ENCODE measurements around the gene GPHN. TPM values are rescaled to one million over a fixed set of nuclear protein-coding genes. Genes with fewer than 3 reads are reported as not detected.

GPHN gene
- total RNA-seq, 2 donors from 2014 or later, result 18.6 to 20.1 TPM

- H3K4me3 Mint-ChIP-seq, result no peak overlapping the region
- no peaks in the 10 kb centered on the region for H3K27me3 Mint-ChIP-seq
- no peak for ATAC-seq
Measured at GRCh38 chr14:67071506-67071905, 563.6 kb downstream of the GPHN start.

GRCh38 chr14:67077921-67078320, 570.0 kb downstream of the GPHN start:
- Mint-ChIP-seq H3K27ac (no peak overlapping the region), H3K9me3 (peaks cover 11% of the 10 kb centered on the region), H3K27me3 (no peaks in the 10 kb centered on the region), H3K4me1 (ENCODE audit: low read depth in 2 of 2) (no peaks in the 10 kb centered on the region), H3K4me3 (no peak overlapping the region), H3K36me3 (peaks cover 11% of the 10 kb centered on the region)
- ATAC-seq (no peak), DNase-seq (ENCODE audit: low spot score) (no peak)

More at GRCh38 chr14:67071506-67071905, 563.6 kb downstream of the GPHN start:
- Mint-ChIP-seq H3K27ac (no peak overlapping the region), H3K36me3 (peaks cover 4% of the 10 kb centered on the region), H3K4me1 (ENCODE audit: low read depth in 2 of 2) (no peaks in the 10 kb centered on the region), H3K9me3 (no peaks in the 10 kb centered on the region)
- DNase-seq (ENCODE audit: low spot score), result no peak

DNA sequence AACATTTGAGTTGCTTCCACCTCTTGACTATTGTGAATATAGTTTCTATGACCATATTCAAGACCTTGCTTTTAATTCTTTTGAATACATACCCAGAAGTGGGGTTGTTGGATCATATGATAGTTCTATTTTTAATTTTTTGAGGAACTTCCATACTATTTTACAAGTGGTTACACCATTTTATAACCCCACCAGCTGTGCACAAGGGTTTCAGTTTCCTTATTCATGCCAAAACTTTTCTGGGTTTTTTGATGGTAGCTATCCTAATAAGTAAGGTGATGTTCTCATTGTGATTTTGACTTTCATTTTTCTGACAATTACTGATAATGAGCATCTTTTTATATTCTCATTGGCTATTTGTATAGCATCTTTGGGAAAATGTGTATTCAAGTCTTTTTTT, 571.9 kb downstream of the GPHN start:
- no peak for DNase-seq (ENCODE audit: low spot score)
- H3K27ac Mint-ChIP-seq, result no peak overlapping the region
- no peaks in the 10 kb centered on the region for H3K27me3 Mint-ChIP-seq
- no peak overlapping the region for H3K4me3 Mint-ChIP-seq
- peaks cover 15% of the 10 kb centered on the region for H3K9me3 Mint-ChIP-seq
- H3K36me3 Mint-ChIP-seq, result peaks cover 11% of the 10 kb centered on the region
- H3K4me1 Mint-ChIP-seq (ENCODE audit: low read depth in 2 of 2), result no peaks in the 10 kb centered on the region
- ATAC-seq, result no peak

GRCh38 chr14:67108230-67108629, 600.3 kb downstream of the GPHN start:
- H3K27me3 Mint-ChIP-seq, result no peaks in the 10 kb centered on the region
- DNase-seq (ENCODE audit: low spot score), result no peak
- H3K9me3 Mint-ChIP-seq, result peaks cover 11% of the 10 kb centered on the region
- no peak overlapping the region for H3K27ac Mint-ChIP-seq
- ATAC-seq, result no peak
- peaks cover 23% of the 10 kb centered on the region for H3K36me3 Mint-ChIP-seq
- H3K4me1 Mint-ChIP-seq (ENCODE audit: low read depth in 2 of 2), result no peaks in the 10 kb centered on the region
- no peak overlapping the region for H3K4me3 Mint-ChIP-seq

DNA sequence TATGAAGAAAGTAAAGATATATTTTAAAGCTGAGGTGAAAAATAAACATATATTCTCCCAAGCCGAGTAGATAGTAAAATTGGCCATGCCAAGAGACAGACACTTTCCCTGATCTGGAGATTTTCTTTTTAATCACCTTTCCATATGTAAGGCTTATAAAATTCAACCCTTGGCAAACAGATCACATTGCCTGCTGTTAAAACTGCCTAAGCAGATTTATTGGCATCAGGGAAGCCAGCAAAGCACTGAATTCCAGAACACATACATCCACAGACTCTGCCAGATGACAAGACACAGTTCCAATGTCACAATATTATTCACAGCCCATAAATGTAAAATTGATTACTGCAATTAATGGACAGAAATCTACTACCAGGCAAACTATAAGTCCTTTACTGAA, 603.1 kb downstream of the GPHN start:
- Mint-ChIP-seq H3K4me3 (no peak overlapping the region), H3K36me3 (peaks cover 8% of the 10 kb centered on the region), H3K27ac (no peak overlapping the region), H3K4me1 (ENCODE audit: low read depth in 2 of 2) (no peaks in the 10 kb centered on the region), H3K27me3 (no peaks in the 10 kb centered on the region), H3K9me3 (peaks cover 3% of the 10 kb centered on the region)
- no peak for DNase-seq (ENCODE audit: low spot score)
- ATAC-seq, result no peak

GRCh38 chr14:67112344-67112743, 604.4 kb downstream of the GPHN start:
- ATAC-seq (no peak), DNase-seq (ENCODE audit: low spot score) (no peak)
- Mint-ChIP-seq H3K4me3 (no peak overlapping the region), H3K27me3 (no peaks in the 10 kb centered on the region), H3K27ac (no peak overlapping the region), H3K4me1 (ENCODE audit: low read depth in 2 of 2) (no peaks in the 10 kb centered on the region), H3K9me3 (no peaks in the 10 kb centered on the region), H3K36me3 (no peaks in the 10 kb centered on the region)

GRCh38 chr14:67127174-67127573, 619.2 kb downstream of the GPHN start:
- Mint-ChIP-seq H3K4me1 (ENCODE audit: low read depth in 2 of 2) (no peaks in the 10 kb centered on the region), H3K36me3 (no peaks in the 10 kb centered on the region), H3K9me3 (peaks cover 3% of the 10 kb centered on the region), H3K27ac (no peak overlapping the region), H3K4me3 (no peak overlapping the region), H3K27me3 (no peaks in the 10 kb centered on the region)
- ATAC-seq (no peak), DNase-seq (ENCODE audit: low spot score) (no peak)

GRCh38 chr14:67129768-67130167, 621.8 kb downstream of the GPHN start:
- ATAC-seq (no peak), DNase-seq (ENCODE audit: low spot score) (no peak)
- Mint-ChIP-seq H3K4me3 (no peak overlapping the region), H3K27me3 (no peaks in the 10 kb centered on the region), H3K36me3 (no peaks in the 10 kb centered on the region), H3K4me1 (ENCODE audit: low read depth in 2 of 2) (peaks cover 0 to 9% of the 10 kb centered on the region in 2 donors), H3K9me3 (peaks cover 3% of the 10 kb centered on the region), H3K27ac (no peak overlapping the region)

- no peak overlapping the region for H3K4me3 Mint-ChIP-seq
- no peaks in the 10 kb centered on the region for H3K36me3 Mint-ChIP-seq
- H3K27ac Mint-ChIP-seq, result no peak overlapping the region
- DNase-seq (ENCODE audit: low spot score) (no peak), ATAC-seq (no peak)
- no peaks in the 10 kb centered on the region for H3K9me3 Mint-ChIP-seq
- H3K4me1 Mint-ChIP-seq (ENCODE audit: low read depth in 2 of 2), result peaks cover 0 to 9% of the 10 kb centered on the region in 2 donors
- no peaks in the 10 kb centered on the region for H3K27me3 Mint-ChIP-seq
Measured at GRCh38 chr14:67131691-67132090, 623.7 kb downstream of the GPHN start.

GRCh38 chr14:67133144-67133543, 625.2 kb downstream of the GPHN start:
- DNase-seq (ENCODE audit: low spot score) (no peak), ATAC-seq (no peak)
- Mint-ChIP-seq H3K4me1 (ENCODE audit: low read depth in 2 of 2) (peaks cover 0 to 9% of the 10 kb centered on the region in 2 donors), H3K9me3 (no peaks in the 10 kb centered on the region), H3K36me3 (no peaks in the 10 kb centered on the region), H3K4me3 (no peak overlapping the region), H3K27me3 (no peaks in the 10 kb centered on the region), H3K27ac (no peak overlapping the region)

DNA sequence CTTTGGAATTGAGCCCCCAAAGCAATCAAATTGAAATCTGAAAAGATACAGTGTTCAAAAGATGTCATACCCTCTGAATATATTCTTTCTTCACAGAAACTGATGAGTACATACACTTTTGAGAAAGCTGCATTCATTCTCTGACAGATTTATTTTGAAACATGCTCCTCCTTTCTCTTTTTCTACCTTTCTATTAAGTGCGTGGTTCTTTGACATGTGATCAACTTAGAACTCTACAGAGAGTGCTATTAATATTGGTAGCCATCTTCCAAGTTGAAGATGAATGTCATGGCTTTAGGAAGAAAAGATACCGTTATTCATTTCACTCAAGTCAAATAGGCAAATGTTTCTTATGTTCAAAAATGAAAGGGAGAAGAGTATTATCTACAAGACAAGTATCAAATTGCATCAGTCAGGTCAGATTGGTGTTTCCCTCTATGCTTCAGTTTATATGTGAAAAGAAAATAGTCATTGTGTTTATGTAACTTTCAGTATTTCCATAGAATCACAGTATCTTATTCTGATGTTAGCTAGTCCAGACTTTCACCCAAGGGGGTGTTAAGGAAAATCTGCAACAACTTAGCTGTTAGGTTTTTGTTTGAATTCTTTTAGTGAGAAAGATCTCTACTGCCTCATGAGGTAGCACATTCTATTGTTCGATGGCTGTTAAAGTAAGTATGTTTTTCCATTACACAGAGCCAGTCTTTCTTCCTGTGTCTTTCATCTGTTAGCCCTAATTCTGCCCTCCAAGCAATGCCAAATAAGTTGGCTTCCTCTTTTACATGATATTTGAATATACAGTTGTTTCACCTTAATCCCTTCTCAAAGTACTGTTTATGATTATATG, 625.9 kb downstream of the GPHN start:
- Mint-ChIP-seq H3K4me3 (no peak overlapping the region), H3K4me1 (ENCODE audit: low read depth in 2 of 2) (peaks cover 0 to 9% of the 10 kb centered on the region in 2 donors), H3K27me3 (no peaks in the 10 kb centered on the region), H3K9me3 (no peaks in the 10 kb centered on the region), H3K27ac (peak overlapping the region in 1 of 2 donors; percentile 2), H3K36me3 (no peaks in the 10 kb centered on the region)
- no peak for ATAC-seq
- no peak for DNase-seq (ENCODE audit: low spot score)

- no peaks in the 10 kb centered on the region for H3K9me3 Mint-ChIP-seq
- H3K36me3 Mint-ChIP-seq, result no peaks in the 10 kb centered on the region
- no peak overlapping the region for H3K27ac Mint-ChIP-seq
- DNase-seq (ENCODE audit: low spot score) (no peak), ATAC-seq (no peak)
- H3K4me3 Mint-ChIP-seq, result no peak overlapping the region
- peaks cover 0 to 9% of the 10 kb centered on the region in 2 donors for H3K4me1 Mint-ChIP-seq (ENCODE audit: low read depth in 2 of 2)
- no peaks in the 10 kb centered on the region for H3K27me3 Mint-ChIP-seq
Measured at GRCh38 chr14:67137744-67138371, 629.9 kb downstream of the GPHN start.

GRCh38 chr14:67140556-67140955, 632.6 kb downstream of the GPHN start:
- no peaks in the 10 kb centered on the region for H3K27me3 Mint-ChIP-seq
- H3K9me3 Mint-ChIP-seq, result no peaks in the 10 kb centered on the region

DNA sequence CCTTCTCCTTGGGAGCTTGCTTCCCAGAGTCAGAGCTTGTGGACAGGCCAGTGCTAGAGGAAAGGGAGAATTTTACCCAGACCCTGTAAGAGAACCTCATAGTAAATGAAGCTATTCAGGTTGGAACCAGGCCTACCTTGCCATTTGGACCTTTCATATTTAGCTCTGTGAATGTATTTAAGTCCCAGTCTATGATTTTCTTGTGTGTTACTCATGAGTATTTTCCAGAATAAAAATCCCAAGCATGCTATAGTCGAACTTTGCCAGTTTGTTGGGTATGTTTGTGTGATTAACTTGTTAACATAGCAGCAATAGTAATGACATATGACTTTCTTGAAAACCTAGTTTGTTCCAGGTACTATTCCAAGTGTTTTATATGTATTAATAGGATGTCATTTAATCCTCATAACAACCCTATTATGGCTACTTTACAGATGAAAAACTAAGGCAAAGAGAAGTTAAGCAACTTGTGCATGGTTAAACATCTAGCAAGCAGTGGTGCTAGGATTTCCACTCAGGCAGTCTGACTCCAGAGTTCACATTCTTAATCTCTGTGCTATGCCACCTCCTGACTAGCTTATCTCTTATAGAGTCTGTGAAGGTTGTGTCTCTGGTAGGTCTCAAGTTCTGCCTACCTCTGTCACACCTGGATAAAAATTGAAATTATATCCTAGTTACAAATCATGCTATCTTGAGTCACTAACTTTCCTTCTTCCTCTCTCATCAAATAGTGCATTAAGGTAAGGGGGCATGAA, 633.4 kb downstream of the GPHN start:
- Mint-ChIP-seq H3K9me3 (no peaks in the 10 kb centered on the region), H3K4me1 (ENCODE audit: low read depth in 2 of 2) (no peaks in the 10 kb centered on the region), H3K27ac (no peak overlapping the region), H3K36me3 (no peaks in the 10 kb centered on the region), H3K4me3 (no peak overlapping the region), H3K27me3 (no peaks in the 10 kb centered on the region)
- DNase-seq (ENCODE audit: low spot score), result no peak
- no peak for ATAC-seq

More at GRCh38 chr14:67140556-67140955, 632.6 kb downstream of the GPHN start:
- no peaks in the 10 kb centered on the region for H3K4me1 Mint-ChIP-seq (ENCODE audit: low read depth in 2 of 2)
- no peaks in the 10 kb centered on the region for H3K36me3 Mint-ChIP-seq
- H3K4me3 Mint-ChIP-seq, result no peak overlapping the region
- DNase-seq (ENCODE audit: low spot score), result no peak
- ATAC-seq, result no peak
- no peak overlapping the region for H3K27ac Mint-ChIP-seq
